Vagina (tissue), 2 donors: ENCODE results near the gene LPP. TPM values are rescaled to one million over a fixed set of nuclear protein-coding genes. Genes with fewer than 3 reads are reported as not detected.

Source experiments
- DNase-seq, 2 donors: peaks; one replicate each; pipeline ENCODE4 v3.0.0-alpha.2; 2017; ENCODE audit errors: extremely low spot score in 2 of 2
- H3K27ac ChIP-seq: fragments of 200-600 bp; sonication (generic); one replicate; pipeline ENCODE4 v1.5.1; 2019
- H3K27me3 ChIP-seq: fragments of 200-600 bp; sonication (generic); one replicate; pipeline ENCODE4 v1.5.1; 2019
- H3K36me3 ChIP-seq, 2 donors: fragments of 200-600 bp; sonication (generic); one replicate each; pipeline ENCODE4 v1.5.1; 2017 to 2019
- H3K4me1 ChIP-seq: fragments of 200-600 bp; sonication (generic); one replicate; pipeline ENCODE4 v1.5.1; 2019
- H3K4me3 ChIP-seq, 2 donors: fragments of 200-600 bp; sonication (generic); 1 replicate in 1 of 2; 2 replicates in 1 of 2; pipeline ENCODE4 v1.5.1; 2016 to 2019
- H3K9me3 ChIP-seq: fragments of 200-600 bp; sonication (generic); one replicate; pipeline ENCODE4 v1.5.1; 2019
- CTCF ChIP-seq, 3 experiments: fragments of 450-650 bp in 2 of 3; fragments of 200-600 bp in 1 of 3; sonication (generic) in 1 of 3; IDR thresholded peaks; one replicate each; pipeline ENCODE4 v1.5.1; 2017 to 2019; ENCODE audit warnings: antibody characterized with exemption in 3 of 3, mild to moderate bottlenecking in 2 of 3, moderate library complexity in 2 of 3
- POLR2A ChIP-seq, 2 donors: fragments of 450-650 bp; IDR thresholded peaks; one replicate each; pipeline ENCODE4 v1.6.1; 2017; ENCODE audit warnings: antibody characterized with exemption in 2 of 2, mild to moderate bottlenecking in 2 of 2, moderate library complexity in 2 of 2
- POLR2AphosphoS5 ChIP-seq, 2 donors: sonication (generic); formaldehyde crosslinking; IDR thresholded peaks; one replicate each; pipeline ENCODE4 v1.9.0; 2017; ENCODE audit warnings: antibody characterized with exemption in 2 of 2, mild to moderate bottlenecking in 2 of 2, low read depth in 1 of 2; ENCODE audit not compliant: insufficient read depth in 1 of 2
- intact Hi-C: fragments of 100-400 bp; cut with DNase I; formaldehyde crosslinking; loops from one replicate; pipeline ENCODE4 v1.15.1; 2023
- total RNA-seq: library from RNA; depleted of rRNA; stranded (reverse); fragments of >200 nt; gene quantifications from one replicate; pipeline ENCODE4 v1.2.3, GENCODE V29; 2016

The LPP gene
- total RNA-seq, 1 donor from 2014 or later = 248 TPM

GRCh38 chr3:188446014-188446413, 292.1 kb downstream of the LPP start:
- Histone ChIP-seq H3K27ac (no peak overlapping the region), H3K4me3 (no peak overlapping the region), H3K27me3 (no peaks in the 10 kb centered on the region), H3K4me1 (no peaks in the 10 kb centered on the region), H3K9me3 (no peaks in the 10 kb centered on the region), H3K36me3 (no peaks in the 10 kb centered on the region)
- intact Hi-C loops = no loop called here
- DNase-seq = no peak
- TF ChIP-seq CTCF (IDR thresholded peaks at IDR 0.05) (no peak), POLR2AphosphoS5 (IDR thresholded peaks at IDR 0.05; ENCODE audit: insufficient read depth in 1 of 2, low read depth in 1 of 2) (no peak), POLR2A (IDR thresholded peaks at IDR 0.05) (no peak)

GRCh38 chr3:188446766-188447165, 292.8 kb downstream of the LPP start:
- H3K27ac ChIP-seq = no peak overlapping the region
- intact Hi-C loops = no loop called here
- H3K36me3 ChIP-seq = no peaks in the 10 kb centered on the region
- no peaks in the 10 kb centered on the region for H3K4me1 ChIP-seq
- no peak for DNase-seq
- TF ChIP-seq POLR2AphosphoS5 (IDR thresholded peaks at IDR 0.05; ENCODE audit: insufficient read depth in 1 of 2, low read depth in 1 of 2) (no peak), POLR2A (IDR thresholded peaks at IDR 0.05) (no peak), CTCF (IDR thresholded peaks at IDR 0.05) (no peak)
- no peaks in the 10 kb centered on the region for H3K27me3 ChIP-seq
- no peak overlapping the region for H3K4me3 ChIP-seq
- no peaks in the 10 kb centered on the region for H3K9me3 ChIP-seq

DNA sequence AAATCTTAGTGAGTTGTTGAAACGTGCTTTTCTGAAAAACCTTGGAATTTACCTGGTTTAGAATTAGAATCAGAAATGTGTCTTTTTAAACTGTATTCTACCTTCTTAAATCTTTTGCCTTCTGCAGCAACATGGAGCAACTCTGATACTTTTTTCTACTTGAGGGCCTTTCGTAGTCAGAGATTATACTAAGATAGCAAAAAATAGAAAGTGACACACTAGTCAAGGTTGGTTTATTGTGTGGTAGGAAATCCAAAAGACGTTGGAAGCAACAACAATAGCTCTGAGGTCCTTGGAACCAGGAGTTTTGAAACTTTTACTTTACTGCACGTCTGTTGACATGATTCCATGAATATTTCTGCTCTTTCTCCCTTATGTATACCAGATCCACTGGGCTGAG, 294.9 kb downstream of the LPP start:
- H3K4me3 ChIP-seq = no peak overlapping the region
- TF ChIP-seq CTCF (IDR thresholded peaks at IDR 0.05) = no peak
- TF ChIP-seq POLR2A (IDR thresholded peaks at IDR 0.05) = no peak
- no peak for TF ChIP-seq POLR2AphosphoS5 (IDR thresholded peaks at IDR 0.05; ENCODE audit: insufficient read depth in 1 of 2, low read depth in 1 of 2)
- H3K36me3 ChIP-seq = no peaks in the 10 kb centered on the region
- DNase-seq = no peak
- intact Hi-C loops = no loop called here
- H3K27ac ChIP-seq = no peak overlapping the region
- no peaks in the 10 kb centered on the region for H3K27me3 ChIP-seq
- H3K9me3 ChIP-seq = no peaks in the 10 kb centered on the region
- no peaks in the 10 kb centered on the region for H3K4me1 ChIP-seq

DNA sequence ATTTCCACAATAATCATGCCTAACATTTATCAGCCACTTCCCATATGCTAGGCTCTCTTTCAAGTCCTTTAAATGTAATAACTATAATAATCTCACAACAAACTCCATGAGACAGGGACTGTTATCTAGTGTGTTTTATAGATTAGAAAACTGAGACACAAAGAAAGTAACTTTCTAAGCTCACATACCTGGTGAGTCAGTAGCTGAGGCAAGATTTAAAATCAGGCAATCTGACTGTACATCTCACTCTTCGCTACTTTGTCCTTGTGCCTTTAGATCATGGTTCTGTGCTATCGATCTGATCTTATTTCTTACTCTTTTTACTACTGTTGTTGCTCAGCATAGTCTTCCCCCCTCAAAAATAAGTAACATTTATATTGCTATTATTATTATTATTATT, 295.5 kb downstream of the LPP start:
- Histone ChIP-seq H3K4me1 (no peaks in the 10 kb centered on the region), H3K27ac (no peak overlapping the region)

More for the DNA sequence above, 295.5 kb downstream of the LPP start:
- Histone ChIP-seq H3K4me3 (no peak overlapping the region), H3K36me3 (no peaks in the 10 kb centered on the region), H3K9me3 (no peaks in the 10 kb centered on the region), H3K27me3 (no peaks in the 10 kb centered on the region)
- DNase-seq = no peak
- intact Hi-C loops = no loop called here
- TF ChIP-seq CTCF (IDR thresholded peaks at IDR 0.05) (no peak), POLR2AphosphoS5 (IDR thresholded peaks at IDR 0.05; ENCODE audit: insufficient read depth in 1 of 2, low read depth in 1 of 2) (no peak), POLR2A (IDR thresholded peaks at IDR 0.05) (no peak)
